ENCODE measurements around the gene TACC2. TPM values are rescaled to one million over a fixed set of nuclear protein-coding genes. Genes with fewer than 3 reads are reported as not detected.

The TACC2 gene
- total RNA-seq, 1 experiment from 2014 or later: 89.0 TPM

DNA sequence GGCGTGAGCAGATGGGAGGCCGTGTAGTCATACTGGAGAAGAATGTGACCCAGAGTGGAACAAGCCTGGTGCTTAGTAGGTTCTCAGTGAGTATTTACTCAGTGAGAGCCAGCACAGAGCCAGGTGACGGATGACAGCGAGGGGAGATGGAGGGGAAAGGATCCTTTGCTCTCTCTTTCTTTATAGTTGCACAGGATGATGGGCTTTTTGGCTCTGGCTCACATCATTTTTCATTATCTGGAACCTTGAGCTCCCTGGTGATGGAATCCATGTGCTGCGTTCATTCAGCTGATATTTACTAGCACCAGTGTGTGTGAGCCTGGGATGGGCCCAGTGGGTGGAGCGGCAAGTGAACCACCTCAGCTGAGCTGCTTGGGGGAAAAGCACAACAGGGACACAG lies 299.3 kb downstream of the TACC2 start:
- peaks cover 27% of the 10 kb centered on the region for H3K4me1 Mint-ChIP-seq (ENCODE audit: insufficient read depth, unreplicated experiment)
- H3K27me3 Mint-ChIP-seq (ENCODE audit: insufficient read depth, unreplicated experiment): no peaks in the 10 kb centered on the region
- no peaks in the 10 kb centered on the region for H3K9me3 Mint-ChIP-seq (ENCODE audit: unreplicated experiment)
- no TSS peak for BruUV-seq (replicated peaks)
- DNase-seq (ENCODE audit: unreplicated experiment): no peak
- POLR2A ChIA-PET: no interaction called here
- no peak overlapping the region for H3K4me3 Mint-ChIP-seq (ENCODE audit: unreplicated experiment)
- H3K27ac Mint-ChIP-seq (ENCODE audit: low read depth, unreplicated experiment): no peak overlapping the region
- TF ChIP-seq, protein P1, sequence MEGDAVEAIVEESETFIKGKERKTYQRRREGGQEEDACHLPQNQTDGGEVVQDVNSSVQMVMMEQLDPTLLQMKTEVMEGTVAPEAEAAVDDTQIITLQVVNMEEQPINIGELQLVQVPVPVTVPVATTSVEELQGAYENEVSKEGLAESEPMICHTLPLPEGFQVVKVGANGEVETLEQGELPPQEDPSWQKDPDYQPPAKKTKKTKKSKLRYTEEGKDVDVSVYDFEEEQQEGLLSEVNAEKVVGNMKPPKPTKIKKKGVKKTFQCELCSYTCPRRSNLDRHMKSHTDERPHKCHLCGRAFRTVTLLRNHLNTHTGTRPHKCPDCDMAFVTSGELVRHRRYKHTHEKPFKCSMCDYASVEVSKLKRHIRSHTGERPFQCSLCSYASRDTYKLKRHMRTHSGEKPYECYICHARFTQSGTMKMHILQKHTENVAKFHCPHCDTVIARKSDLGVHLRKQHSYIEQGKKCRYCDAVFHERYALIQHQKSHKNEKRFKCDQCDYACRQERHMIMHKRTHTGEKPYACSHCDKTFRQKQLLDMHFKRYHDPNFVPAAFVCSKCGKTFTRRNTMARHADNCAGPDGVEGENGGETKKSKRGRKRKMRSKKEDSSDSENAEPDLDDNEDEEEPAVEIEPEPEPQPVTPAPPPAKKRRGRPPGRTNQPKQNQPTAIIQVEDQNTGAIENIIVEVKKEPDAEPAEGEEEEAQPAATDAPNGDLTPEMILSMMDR (IDR thresholded peaks at IDR 0.05; ENCODE audit: unreplicated experiment): no peak
- CTCF ChIA-PET: interaction anchor here (1.8 kb wide), 1 partner anchor 21 kb away, joined by 8 read pairs; no protein-coding TSS in a partner anchor
- peaks cover 11% of the 10 kb centered on the region for H3K36me3 Mint-ChIP-seq (ENCODE audit: insufficient read depth, unreplicated experiment)
- intact Hi-C loops (cut with micrococcal nuclease): no loop called here

DNA sequence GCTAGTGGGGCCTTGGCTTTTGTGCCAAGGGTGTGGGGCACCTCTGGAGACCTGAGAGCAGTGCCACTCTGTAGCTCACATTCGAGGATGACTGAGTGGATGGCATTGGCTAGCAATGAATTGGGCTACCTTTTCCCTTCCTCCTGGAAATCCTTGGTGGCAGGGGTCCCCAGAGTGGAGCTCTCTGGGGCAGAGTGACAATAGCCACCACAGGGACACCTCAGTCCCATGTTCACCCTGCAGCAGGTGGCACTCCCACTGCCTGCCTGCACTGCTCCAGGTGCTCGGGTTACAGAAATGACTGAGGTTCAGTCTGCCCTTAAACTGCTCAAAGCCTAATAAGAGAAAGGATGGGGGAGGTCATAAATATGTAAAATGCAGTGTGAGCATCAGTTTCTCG lies 300.0 kb downstream of the TACC2 start:
- Mint-ChIP-seq H3K27me3 (ENCODE audit: insufficient read depth, unreplicated experiment) (no peaks in the 10 kb centered on the region), H3K9me3 (ENCODE audit: unreplicated experiment) (no peaks in the 10 kb centered on the region), H3K4me1 (ENCODE audit: insufficient read depth, unreplicated experiment) (peaks cover 33% of the 10 kb centered on the region), H3K4me3 (ENCODE audit: unreplicated experiment) (no peak overlapping the region), H3K36me3 (ENCODE audit: insufficient read depth, unreplicated experiment) (peaks cover 13% of the 10 kb centered on the region), H3K27ac (ENCODE audit: low read depth, unreplicated experiment) (no peak overlapping the region)
- DNase-seq (ENCODE audit: unreplicated experiment): no peak
- BruUV-seq (replicated peaks): no TSS peak
- POLR2A ChIA-PET: no interaction called here
- CTCF ChIA-PET: interaction anchor here (1.8 kb wide), 1 partner anchor 21 kb away, joined by 8 read pairs; no protein-coding TSS in a partner anchor
- TF ChIP-seq, protein P1 (IDR thresholded peaks at IDR 0.05; ENCODE audit: unreplicated experiment): no peak
- intact Hi-C loops (cut with micrococcal nuclease): no loop called here

DNA sequence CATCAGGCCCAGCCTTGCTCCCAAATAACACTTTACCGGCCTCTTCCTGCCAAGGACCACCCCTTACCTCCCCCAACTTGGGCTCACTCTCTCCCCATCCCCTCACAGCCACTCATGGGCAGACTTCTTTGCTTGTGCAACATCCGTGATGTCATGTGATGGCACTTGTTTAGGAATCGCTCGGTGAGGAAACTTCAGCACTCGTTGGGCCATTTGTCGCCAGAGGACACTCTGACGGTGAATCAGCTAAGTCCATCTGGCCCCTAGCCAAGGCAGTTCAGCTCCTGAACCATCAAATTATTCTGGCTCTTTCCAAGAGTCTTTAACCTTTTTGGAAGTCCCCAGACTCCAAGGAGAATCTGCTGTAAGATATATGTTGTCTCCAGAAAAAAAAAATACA lies 301.4 kb downstream of the TACC2 start:
- H3K4me1 Mint-ChIP-seq (ENCODE audit: insufficient read depth, unreplicated experiment): peaks cover 47% of the 10 kb centered on the region

DNA sequence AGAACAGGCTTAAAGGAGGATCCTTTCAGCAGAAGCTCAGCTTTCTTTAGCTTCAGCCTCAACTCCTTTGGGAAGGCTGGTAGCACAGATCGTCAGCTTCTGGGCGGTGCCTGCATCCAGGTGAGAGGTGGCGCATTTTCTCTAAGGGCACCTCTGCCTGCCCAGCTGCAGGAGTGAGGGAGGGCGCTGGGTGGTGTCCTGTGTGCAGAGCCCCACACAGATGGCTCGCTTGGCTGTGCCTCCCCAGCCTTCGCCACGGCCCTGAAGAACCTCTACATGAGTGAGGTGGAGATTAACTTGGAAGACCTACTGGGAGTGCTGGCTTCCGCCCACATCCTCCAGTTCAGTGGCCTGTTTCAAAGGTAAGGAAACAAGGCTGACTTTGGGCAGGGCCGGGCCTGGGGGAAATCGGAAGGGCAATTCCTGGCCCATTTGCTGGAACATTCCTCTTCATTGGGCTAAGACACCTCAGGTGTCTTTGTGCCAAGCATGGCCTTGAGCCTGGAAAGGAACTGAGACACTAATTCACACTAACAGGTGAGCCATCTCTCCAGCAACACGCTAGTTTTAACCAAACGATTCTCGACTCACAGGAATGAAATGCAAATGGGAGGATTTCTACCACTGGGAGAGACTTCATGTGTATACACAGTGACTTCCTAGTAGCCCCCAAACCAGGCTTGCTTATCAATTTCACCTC lies 302.0 kb downstream of the TACC2 start:
- Mint-ChIP-seq H3K4me3 (ENCODE audit: unreplicated experiment) (no peak overlapping the region), H3K27me3 (ENCODE audit: insufficient read depth, unreplicated experiment) (no peaks in the 10 kb centered on the region), H3K9me3 (ENCODE audit: unreplicated experiment) (no peaks in the 10 kb centered on the region), H3K27ac (ENCODE audit: low read depth, unreplicated experiment) (no peak overlapping the region), H3K4me1 (ENCODE audit: insufficient read depth, unreplicated experiment) (peaks cover 50% of the 10 kb centered on the region), H3K36me3 (ENCODE audit: insufficient read depth, unreplicated experiment) (peaks cover 13% of the 10 kb centered on the region)
- intact Hi-C loops (cut with micrococcal nuclease): no loop called here
- no peak for DNase-seq (ENCODE audit: unreplicated experiment)
- BruUV-seq (replicated peaks): no TSS peak
- ChIA-PET CTCF (no interaction called here), POLR2A (interaction anchor here (0.5 to 0.8 kb wide), 2 partner anchors 28 to 178 kb away, joined by 3 read pairs; no protein-coding TSS in a partner anchor)
- TF ChIP-seq, protein P1 (IDR thresholded peaks at IDR 0.05; ENCODE audit: unreplicated experiment): no peak

More for the DNA sequence above, 301.4 kb downstream of the TACC2 start:
- no TSS peak for BruUV-seq (replicated peaks)
- TF ChIP-seq, protein P1 (IDR thresholded peaks at IDR 0.05; ENCODE audit: unreplicated experiment): no peak
- ChIA-PET CTCF (interaction anchor here (0.7 kb wide), 1 partner anchor 563 kb away, joined by 3 read pairs; no protein-coding TSS in a partner anchor), POLR2A (interaction anchor here (0.5 to 0.8 kb wide), 2 partner anchors 28 to 448 kb away, joined by 3 read pairs; no protein-coding TSS in a partner anchor)
- Mint-ChIP-seq H3K27ac (ENCODE audit: low read depth, unreplicated experiment) (peak overlapping the region; percentile 53), H3K36me3 (ENCODE audit: insufficient read depth, unreplicated experiment) (peaks cover 13% of the 10 kb centered on the region), H3K4me3 (ENCODE audit: unreplicated experiment) (no peak overlapping the region), H3K27me3 (ENCODE audit: insufficient read depth, unreplicated experiment) (no peaks in the 10 kb centered on the region), H3K9me3 (ENCODE audit: unreplicated experiment) (no peaks in the 10 kb centered on the region)
- intact Hi-C loops (cut with micrococcal nuclease): no loop called here
- peak; percentile 47 for DNase-seq (ENCODE audit: unreplicated experiment)

Measured in MCF 10A (cell line).